Measurements from ENCODE around the gene NOTUM. TPM values are rescaled to one million over a fixed set of nuclear protein-coding genes. Genes with fewer than 3 reads are reported as not detected.

The NOTUM gene
- polyA plus RNA-seq, 2 of the 4 experiments (the other 2 are of a cell fraction) = 0.06 to 0.92 TPM

- no peak overlapping the region for H3K27ac ChIP-seq
- 91% methylated on average over 30 of the region's 31 CpGs for WGBS (ENCODE audit: missing lambda C conversion rate)
These were observed 47.4 kb downstream of the NOTUM start for GRCh38 chr17:81913394-81914102.

GRCh38 chr17:81912441-81913309 is 48.3 kb downstream of the NOTUM start:
- CTCF ChIA-PET = interaction anchor here (0.9 to 7.6 kb wide), 10 partner anchors 10 to 118 kb away, joined by 3 to 68 read pairs (median 5); partner anchors contain the start of genes CENPX and MAFG
- POLR2A ChIA-PET = interaction anchor here (1.7 kb wide), 1 partner anchor 15 kb away, joined by 6 read pairs; the partner anchor contains the start of gene MAFG
- Histone ChIP-seq H3K4me1 (peaks cover 23% of the 10 kb centered on the region), H3K9me3 (no peaks in the 10 kb centered on the region), H3K4me3 (no peak overlapping the region), H3K4me2 (no peak overlapping the region), H3K27ac (no peak overlapping the region)
- ATAC-seq (no peak), DNase-seq (ENCODE audit: low read depth in 1 of 2, low spot score in 1 of 2) (no peak), FAIRE-seq (no peak)
- 87% methylated on average over 32 of the region's 32 CpGs for WGBS (ENCODE audit: missing lambda C conversion rate)
- TF ChIP-seq RFX5 (IDR thresholded peaks at IDR 0.05) (no peak), NR3C1 (IDR thresholded peaks at IDR 0.05) (no peak), CBX2 (IDR thresholded peaks at IDR 0.05; ENCODE audit: borderline replicate concordance, low read depth) (no peak), FOSL2 (IDR thresholded peaks at IDR 0.05) (no peak), FOSL2 (CRISPR knock-in tag; IDR thresholded peaks at IDR 0.05) (peak; percentile 45)

More at GRCh38 chr17:81913394-81914102, 47.4 kb downstream of the NOTUM start:
- H3K9me3 ChIP-seq = no peaks in the 10 kb centered on the region
- POLR2A ChIA-PET = interaction anchor here (1.7 kb wide), 1 partner anchor 14 kb away, joined by 6 read pairs; the partner anchor contains the start of gene MAFG
- TF ChIP-seq FOSL2 (IDR thresholded peaks at IDR 0.05) = no peak
- no peak for TF ChIP-seq FOSL2 (CRISPR knock-in tag; IDR thresholded peaks at IDR 0.05)
- TF ChIP-seq ZFP36 (IDR thresholded peaks at IDR 0.05; ENCODE audit: borderline replicate concordance, partially characterized antibody) = no peak
- no peak for TF ChIP-seq GATA3 (IDR thresholded peaks at IDR 0.05; ENCODE audit: borderline replicate concordance)
- no peak for TF ChIP-seq TFCP2L1 (CRISPR knock-in tag; IDR thresholded peaks at IDR 0.05)
- TF ChIP-seq E2F6 (IDR thresholded peaks at IDR 0.05; ENCODE audit: borderline replicate concordance, low read depth) = no peak
- TF ChIP-seq ESRRA (IDR thresholded peaks at IDR 0.05; ENCODE audit: borderline replicate concordance, low read length) = no peak
- TF ChIP-seq EHMT2 (IDR thresholded peaks at IDR 0.05; ENCODE audit: low read depth) = no peak
- no peak for TF ChIP-seq MAZ (IDR thresholded peaks at IDR 0.05; ENCODE audit: borderline replicate concordance, low read depth, low read length)
- no peak for TF ChIP-seq PBX3 (IDR thresholded peaks at IDR 0.05)
- TF ChIP-seq CBX8 (IDR thresholded peaks at IDR 0.05) = no peak
- TF ChIP-seq HMGXB4 (CRISPR knock-in tag; IDR thresholded peaks at IDR 0.05; ENCODE audit: borderline replicate concordance) = no peak
- TF ChIP-seq CHD4 (IDR thresholded peaks at IDR 0.05; ENCODE audit: borderline replicate concordance) = no peak
- no peak for TF ChIP-seq FOXS1 (CRISPR knock-in tag; IDR thresholded peaks at IDR 0.05)
- H3K4me1 ChIP-seq = peaks cover 28% of the 10 kb centered on the region
- ATAC-seq = no peak
- CTCF ChIA-PET = interaction anchor here (0.9 to 7.6 kb wide), 10 partner anchors 11 to 117 kb away, joined by 3 to 68 read pairs (median 5); partner anchors contain the start of genes CENPX and MAFG
- H3K4me2 ChIP-seq = no peak overlapping the region
- H3K4me3 ChIP-seq = no peak overlapping the region
- no peak for DNase-seq (ENCODE audit: low read depth in 1 of 2, low spot score in 1 of 2)
- no peak for FAIRE-seq
